ENCODE measurements around the gene COG8.
A peak's percentile ranks its signal among the peaks of the same experiment; 100 is the strongest.

The COG8 gene

DNA sequence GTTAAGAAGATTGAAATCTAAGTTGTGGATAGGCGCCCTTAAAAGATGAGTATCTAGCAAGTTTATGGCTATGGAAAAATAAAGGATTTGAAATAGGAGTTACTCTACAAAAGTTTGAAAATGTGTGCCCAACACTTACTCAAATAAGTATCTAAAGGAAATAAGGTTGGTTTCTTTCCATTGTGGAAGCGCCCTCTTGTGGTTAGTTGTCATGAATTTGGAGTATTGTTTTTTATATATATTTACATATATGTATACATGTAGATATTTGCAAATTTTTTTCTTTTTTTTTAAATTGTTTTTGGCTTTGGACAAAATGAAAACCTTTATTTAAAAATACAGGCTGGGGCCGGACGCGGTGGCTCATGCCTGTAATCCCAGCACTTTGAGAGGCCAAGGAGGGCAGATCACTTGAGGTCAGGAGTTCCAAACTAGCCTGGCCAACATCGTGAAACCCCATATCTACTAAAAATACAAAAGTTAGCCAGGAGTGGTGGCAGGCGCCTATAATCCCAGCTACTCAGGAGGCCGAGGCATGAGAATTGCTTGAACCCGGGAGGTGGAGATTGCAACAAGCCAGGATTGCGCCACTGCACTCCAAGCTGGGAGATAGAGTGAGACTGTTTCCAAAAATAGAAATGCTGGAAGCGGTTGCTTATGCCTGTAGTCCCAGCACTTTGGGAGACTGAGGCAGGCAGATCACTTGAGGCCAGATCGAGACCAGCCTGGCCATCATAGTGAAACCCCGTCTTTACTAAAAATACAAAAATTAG lies 52.2 kb downstream of the COG8 start:
- peak in 4 of 56 donors; percentile 1 to 14 (median 8) for DNase-seq

DNA sequence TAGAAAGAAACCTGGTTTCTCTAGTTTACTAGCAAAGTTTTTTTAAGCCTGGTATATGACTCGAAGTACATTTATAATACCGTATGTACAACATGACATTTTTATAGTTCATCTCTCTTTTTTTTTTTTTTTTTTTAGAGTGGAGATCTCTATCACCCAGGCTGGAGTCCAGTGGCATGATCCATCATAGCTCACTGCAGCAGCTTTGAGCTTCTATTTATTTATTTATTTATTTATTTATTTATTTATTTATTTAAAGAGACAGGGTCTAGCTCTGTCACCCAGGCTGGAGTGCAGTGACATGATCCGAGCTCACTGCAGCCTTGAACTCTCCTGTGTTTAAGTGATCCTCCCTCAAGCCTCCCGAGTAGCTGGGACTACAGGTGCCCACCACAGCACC lies 54.1 kb downstream of the COG8 start:
- no peak for DNase-seq

DNA sequence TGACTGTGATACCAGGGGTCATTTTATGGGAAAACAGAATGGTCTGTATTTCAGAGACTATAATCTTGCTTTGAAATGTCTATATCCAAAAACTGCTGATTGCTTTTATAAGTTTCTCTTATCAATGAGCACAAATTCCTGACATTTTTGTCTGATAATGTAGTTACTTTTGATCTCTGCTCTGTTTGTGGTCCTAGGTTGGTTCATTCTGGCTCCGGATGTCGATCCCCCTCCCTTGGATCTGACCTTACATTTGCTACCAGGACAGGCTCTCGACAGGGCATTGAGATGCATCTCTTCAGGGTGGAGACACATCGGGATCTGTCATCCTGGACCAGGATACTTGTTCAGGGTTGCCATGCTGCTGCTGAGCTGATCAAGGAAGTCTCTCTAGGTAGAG lies 55.5 kb downstream of the COG8 start:
- no peak for DNase-seq

DNA sequence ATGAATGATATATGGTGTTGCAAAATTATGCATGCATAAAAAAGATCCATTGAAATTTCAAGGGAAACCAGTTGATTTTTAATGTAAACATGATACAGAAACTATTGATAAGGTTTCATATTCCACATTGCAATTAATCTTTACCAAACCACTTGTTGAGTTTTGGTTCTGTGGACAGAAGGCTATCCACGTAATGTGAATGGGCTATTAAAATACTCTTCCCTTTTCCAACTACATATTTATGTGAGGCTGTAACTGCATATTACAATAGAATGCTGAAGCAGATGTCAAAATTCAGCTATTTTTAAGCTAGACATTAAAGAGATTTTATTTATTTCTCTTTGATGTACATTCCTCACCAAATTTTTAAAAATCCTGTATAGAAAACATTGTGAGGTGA lies 62.0 kb downstream of the COG8 start:
- DNase-seq: no peak
